GM23248 (cell line): ENCODE data around the gene COG5. TPM values are rescaled to one million over a fixed set of nuclear protein-coding genes. Genes with fewer than 3 reads are reported as not detected.
A peak's percentile ranks its signal among the peaks of the same experiment; 100 is the strongest.

Experiments used
- DNase-seq: peaks from one replicate; pipeline ENCODE4 v3.0.0-alpha.2; 2015
- H2AFZ ChIP-seq: fragments of 200-600 bp; sonication (generic); 2 replicates; pipeline ENCODE4 v1.6.1; 2016; ENCODE audit warnings: antibody characterized with exemption
- H3F3A ChIP-seq: fragments of 200-600 bp; sonication (generic); 2 replicates; pipeline ENCODE4 v1.6.1; 2016; ENCODE audit warnings: mild to moderate bottlenecking, antibody characterized with exemption, mixed run types; ENCODE audit not compliant: insufficient read depth
- H3K27ac ChIP-seq: fragments of 200-600 bp; sonication (generic); 2 replicates; pipeline ENCODE4 v1.5.1; 2016; ENCODE audit warnings: mild to moderate bottlenecking
- H3K27me3 ChIP-seq: fragments of 200-600 bp; sonication (generic); replicated peaks from 2 replicates; pipeline ENCODE4 v1.6.1; 2016; ENCODE audit warnings: mild to moderate bottlenecking; ENCODE audit not compliant: insufficient read depth
- H3K36me3 ChIP-seq: fragments of 200-600 bp; sonication (generic); 2 replicates; pipeline ENCODE4 v1.6.1; 2016; ENCODE audit warnings: low read depth, mild to moderate bottlenecking
- H3K4me1 ChIP-seq: fragments of 200-600 bp; sonication (generic); 2 replicates; pipeline ENCODE4 v1.6.1; 2016; ENCODE audit warnings: mild to moderate bottlenecking; ENCODE audit not compliant: insufficient read depth
- H3K4me2 ChIP-seq: fragments of 200-600 bp; sonication (generic); one replicate; pipeline ENCODE4 v1.6.1; 2016; ENCODE audit warnings: mild to moderate bottlenecking; ENCODE audit not compliant: unreplicated experiment
- H3K4me3 ChIP-seq: fragments of 200-600 bp; sonication (generic); 2 replicates; pipeline ENCODE4 v1.5.1; 2016; ENCODE audit warnings: mild to moderate bottlenecking
- H3K79me2 ChIP-seq: fragments of 200-600 bp; sonication (generic); 2 replicates; pipeline ENCODE4 v1.6.1; 2016; ENCODE audit warnings: mild to moderate bottlenecking; ENCODE audit not compliant: insufficient read depth
- H3K9ac ChIP-seq: fragments of 200-600 bp; sonication (generic); 2 replicates; pipeline ENCODE4 v1.6.1; 2016; ENCODE audit warnings: mild to moderate bottlenecking
- H3K9me2 ChIP-seq: fragments of 200-600 bp; sonication (generic); 2 replicates; pipeline ENCODE4 v1.6.1; 2016; ENCODE audit warnings: mixed run types, mild to moderate bottlenecking, moderate library complexity; ENCODE audit not compliant: insufficient read depth
- H3K9me3 ChIP-seq: fragments of 200-600 bp; sonication (generic); one replicate; pipeline ENCODE4 v1.6.1; 2017; ENCODE audit warnings: low read depth
- H4K20me1 ChIP-seq: fragments of 200-600 bp; sonication (generic); 2 replicates; pipeline ENCODE4 v1.6.0; 2016; ENCODE audit not compliant: insufficient read depth
- EZH2 ChIP-seq: fragments of 200-600 bp; sonication (generic); IDR thresholded peaks from 2 replicates; pipeline ENCODE4 v1.6.1; 2018; ENCODE audit warnings: antibody characterized with exemption, mild to moderate bottlenecking; ENCODE audit not compliant: insufficient read depth, poor library complexity, severe bottlenecking
- EZH2phosphoT487 ChIP-seq: fragments of 200-600 bp; sonication (generic); IDR thresholded peaks from 2 replicates; pipeline ENCODE4 v1.6.1; 2018; ENCODE audit warnings: antibody characterized with exemption, moderate library complexity, mild to moderate bottlenecking, low read depth; ENCODE audit not compliant: insufficient read depth
- WGBS, 2 experiments: methylation state at CpG; one replicate each; pipeline ENCODE4 v1.1.6; 2015 to 2017; ENCODE audit warnings: low lambda C conversion rate in 2 of 2, low coverage in 1 of 2; ENCODE audit errors: missing lambda C conversion rate in 2 of 2; 5-methylcytosine and 5-hydroxymethylcytosine counted together
- in situ Hi-C: fragments of 300-500 bp; cut with MboI; formaldehyde crosslinking; loops from 2 replicates; pipeline ENCODE4 v1.15.0; 2020
- polyA plus RNA-seq: library from polyadenylated mRNA; unstranded; fragments of >200 nt; fragmentation: Nextera tagmentation; extraction: Ambion mirVana; gene quantifications from 2 replicates; pipeline ENCODE4 v1.2.1, GENCODE V29; 2016
- total RNA-seq: library from RNA; depleted of rRNA; stranded (reverse); fragments of >200 nt; shearing (Covaris generic); gene quantifications from 2 replicates; pipeline ENCODE4 v1.2.3, GENCODE V29; 2014

The COG5 gene
- total and polyA plus RNA-seq, 2 experiments from 2014 or later = 20.7 to 26.0 TPM

- no peak overlapping the region for H2AFZ ChIP-seq
- in situ Hi-C loops = no loop called here
- no peaks in the 10 kb centered on the region for H3K79me2 ChIP-seq
- no peaks in the 10 kb centered on the region for H3K9me3 ChIP-seq
- H3K36me3 ChIP-seq = peaks cover 9% of the 10 kb centered on the region; the same call in 1 of the 2 replicates
- no peak overlapping the region for H3K4me3 ChIP-seq
- no peak overlapping the region for H3K9ac ChIP-seq
- H3K27ac ChIP-seq = no peak overlapping the region
- TF ChIP-seq EZH2phosphoT487 (no peak), EZH2 (no peak)
- no peaks in the 10 kb centered on the region for H3K9me2 ChIP-seq
- H3F3A ChIP-seq = no peaks in the 10 kb centered on the region; the same call in 1 of the 2 replicates
- no peaks in the 10 kb centered on the region for H3K27me3 ChIP-seq
- no peaks in the 10 kb centered on the region for H3K4me1 ChIP-seq
- 97 to 98% methylated on average over 2 of the region's 2 CpGs for WGBS, 2 experiments
- H3K4me2 ChIP-seq = no peak overlapping the region
- DNase-seq = no peak
- no peaks in the 10 kb centered on the region; the same call in 1 of the 2 replicates for H4K20me1 ChIP-seq
Measured at GRCh38 chr7:107319724-107320228, 243.9 kb downstream of the COG5 start.

- Histone ChIP-seq H3K9ac (no peak overlapping the region), H3K36me3 (peaks cover 9% of the 10 kb centered on the region; the same call in 1 of the 2 replicates), H4K20me1 (no peaks in the 10 kb centered on the region; the same call in 1 of the 2 replicates), H3F3A (no peaks in the 10 kb centered on the region; the same call in 1 of the 2 replicates), H3K27ac (no peak overlapping the region), H3K4me1 (no peaks in the 10 kb centered on the region), H3K27me3 (no peaks in the 10 kb centered on the region), H3K4me3 (no peak overlapping the region), H3K9me3 (no peaks in the 10 kb centered on the region), H3K79me2 (no peaks in the 10 kb centered on the region), H2AFZ (no peak overlapping the region), H3K9me2 (no peaks in the 10 kb centered on the region), H3K4me2 (no peak overlapping the region)
- peak; percentile 2 for DNase-seq
- in situ Hi-C loops = no loop called here
- TF ChIP-seq EZH2 (no peak), EZH2phosphoT487 (no peak)
- WGBS, 2 experiments = 95 to 97% methylated on average over 3 of the region's 3 CpGs
Measured at GRCh38 chr7:107318523-107319160, 245.1 kb downstream of the COG5 start.

- Histone ChIP-seq H3F3A (no peaks in the 10 kb centered on the region; the same call in 1 of the 2 replicates), H3K27ac (no peak overlapping the region), H3K4me3 (no peak overlapping the region), H3K4me2 (no peak overlapping the region), H4K20me1 (no peaks in the 10 kb centered on the region), H3K36me3 (peaks cover 9% of the 10 kb centered on the region; the same call in 1 of the 2 replicates), H3K9me2 (no peaks in the 10 kb centered on the region), H3K9ac (no peak overlapping the region), H3K9me3 (no peaks in the 10 kb centered on the region), H2AFZ (no peak overlapping the region), H3K79me2 (no peaks in the 10 kb centered on the region), H3K4me1 (no peaks in the 10 kb centered on the region), H3K27me3 (no peaks in the 10 kb centered on the region)
- DNase-seq = no peak
- no peak for TF ChIP-seq EZH2phosphoT487
- TF ChIP-seq EZH2 = no peak
- in situ Hi-C loops = no loop called here
- 95% methylated on average over 1 of the region's 1 CpG for WGBS, 2 experiments
Measured at GRCh38 chr7:107315716-107316220, 248.0 kb downstream of the COG5 start.

GRCh38 chr7:107313355-107313754 lies 250.4 kb downstream of the COG5 start:
- Histone ChIP-seq H3K27ac (no peak overlapping the region), H3F3A (no peaks in the 10 kb centered on the region), H3K36me3 (0 out of 2 replicates have a peak, but pooled peaks cover 3% of the 10 kb centered on the region), H3K4me1 (no peaks in the 10 kb centered on the region), H2AFZ (no peak overlapping the region), H3K4me2 (no peak overlapping the region), H3K27me3 (no peaks in the 10 kb centered on the region), H4K20me1 (no peaks in the 10 kb centered on the region), H3K9ac (no peak overlapping the region), H3K9me3 (no peaks in the 10 kb centered on the region), H3K79me2 (no peaks in the 10 kb centered on the region), H3K4me3 (no peak overlapping the region), H3K9me2 (no peaks in the 10 kb centered on the region; the same call in 1 of the 2 replicates)
- WGBS, 2 experiments = 43 to 76% methylated on average over 1 of the region's 1 CpG
- no peak for DNase-seq
- TF ChIP-seq EZH2 (no peak), EZH2phosphoT487 (no peak)
- in situ Hi-C loops = no loop called here
